HepG2 (cell line): Measurements from ENCODE around the gene DCAF16. TPM values are rescaled to one million over a fixed set of nuclear protein-coding genes. Genes with fewer than 3 reads are reported as not detected.

Experiments
- CHD4 ChIP-seq: fragments of 200-600 bp; sonication (generic); IDR thresholded peaks from 2 replicates; pipeline ENCODE4 v1.7.0; 2017; ENCODE audit warnings: mild to moderate bottlenecking, low read length, borderline replicate concordance
- FOXJ3 ChIP-seq: sonication (generic); formaldehyde crosslinking; IDR thresholded peaks from 2 replicates; pipeline ENCODE4 v1.4.0; 2020; ENCODE audit warnings: missing genetic modification reagents, mild to moderate bottlenecking, borderline replicate concordance
- GATA4 ChIP-seq: sonication (generic); IDR thresholded peaks from 2 replicates; pipeline ENCODE4 v1.6.1; 2016; ENCODE audit warnings: antibody characterized with exemption, low read depth, borderline replicate concordance
- KLF16 ChIP-seq, 2 experiments: sonication (generic) in 1 of 2; formaldehyde crosslinking in 1 of 2; IDR thresholded peaks; 2 replicates each; pipeline versions ENCODE4 v1.6.1 to v1.8.0; 2016 to 2023; ENCODE audit warnings: missing genetic modification reagents in 2 of 2, missing compliant biosample characterization in 1 of 2
- PAWR ChIP-seq: sonication (generic); formaldehyde crosslinking; IDR thresholded peaks from 2 replicates; pipeline ENCODE4 v1.4.0; 2020; ENCODE audit warnings: missing genetic modification reagents, mild to moderate bottlenecking, borderline replicate concordance
- RBAK ChIP-seq: sonication (generic); formaldehyde crosslinking; IDR thresholded peaks from 2 replicates; pipeline ENCODE4 v1.5.1; 2020; ENCODE audit warnings: mild to moderate bottlenecking, missing genetic modification reagents
- ZBTB7B ChIP-seq: sonication (generic); formaldehyde crosslinking; IDR thresholded peaks from 2 replicates; pipeline ENCODE4 v1.4.0; 2020; ENCODE audit warnings: missing genetic modification reagents
- polyA plus RNA-seq, 8 experiments: library from polyadenylated mRNA; depleted of rRNA in 3 of 8; stranded (reverse) in 7 of 8; unstranded in 1 of 8; fragments of >200 nt; fragmentation: Illumina TruSeq in 4 of 8; extraction: Trizol in 4 of 8; gene quantifications; 2 replicates each; pipeline versions ENCODE4 v1.2.1 to v1.2.3, GENCODE V29; 2011 to 2016; ENCODE audit warnings: low read depth in 4 of 8, missing spikeins in 1 of 8, mixed read lengths in 1 of 8; ENCODE audit not compliant: insufficient read depth in 1 of 8
- total RNA-seq, 5 experiments: library from RNA; depleted of rRNA; stranded (reverse); fragments of >200 nt; fragmentation: Illumina TruSeq; extraction: Trizol; gene quantifications; 2 replicates each; pipeline ENCODE4 v1.2.3, GENCODE V29; 2016; ENCODE audit warnings: low read depth in 1 of 5
- TF ChIP-seq, protein P1 (sequence below): IDR thresholded peaks from 2 replicates; pipeline ENCODE4 v1.6.1; 2016; ENCODE audit warnings: low read depth
- TF ChIP-seq, protein P2 (sequence below): sonication (generic); formaldehyde crosslinking; IDR thresholded peaks from 2 replicates; pipeline ENCODE4 v1.5.1; 2020; ENCODE audit warnings: missing genetic modification reagents, mild to moderate bottlenecking, borderline replicate concordance
- TF ChIP-seq, protein P3 (sequence below): IDR thresholded peaks from 2 replicates; pipeline ENCODE4 v1.6.1; 2016; ENCODE audit warnings: low read depth, missing genetic modification reagents, missing compliant biosample characterization
- TF ChIP-seq, protein P4 (sequence below): sonication (generic); formaldehyde crosslinking; IDR thresholded peaks from 2 replicates; pipeline ENCODE4 v1.4.0; 2020; ENCODE audit warnings: mild to moderate bottlenecking, low read depth, missing genetic modification reagents

Gene DCAF16
- total and polyA plus RNA-seq, 2 of the 13 experiments (the other 11 are each of a cell fraction or from before 2014, with no cell fraction given), result 37.5 to 41.9 TPM

DNA sequence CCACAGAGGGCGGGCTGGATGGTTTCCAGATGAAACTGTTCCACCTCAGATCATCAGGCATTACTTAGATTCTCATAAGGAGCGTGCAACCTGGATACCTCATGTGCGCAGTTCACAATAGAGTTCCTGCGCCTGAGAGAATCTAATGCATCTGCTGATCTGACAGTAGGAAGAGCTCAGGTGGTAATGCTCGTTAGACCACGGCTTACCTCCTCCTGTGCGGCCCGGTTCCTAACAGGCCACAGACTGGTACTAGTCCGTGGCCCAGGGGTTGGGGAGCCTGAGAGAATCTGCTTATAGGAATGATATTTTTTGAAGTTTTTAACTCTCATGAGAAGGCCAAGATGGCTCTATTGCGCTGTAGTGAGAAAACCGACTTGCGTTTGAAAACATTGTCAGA lies 5.6 kb upstream of the DCAF16 start (continued):
- TF ChIP-seq, protein P1, sequence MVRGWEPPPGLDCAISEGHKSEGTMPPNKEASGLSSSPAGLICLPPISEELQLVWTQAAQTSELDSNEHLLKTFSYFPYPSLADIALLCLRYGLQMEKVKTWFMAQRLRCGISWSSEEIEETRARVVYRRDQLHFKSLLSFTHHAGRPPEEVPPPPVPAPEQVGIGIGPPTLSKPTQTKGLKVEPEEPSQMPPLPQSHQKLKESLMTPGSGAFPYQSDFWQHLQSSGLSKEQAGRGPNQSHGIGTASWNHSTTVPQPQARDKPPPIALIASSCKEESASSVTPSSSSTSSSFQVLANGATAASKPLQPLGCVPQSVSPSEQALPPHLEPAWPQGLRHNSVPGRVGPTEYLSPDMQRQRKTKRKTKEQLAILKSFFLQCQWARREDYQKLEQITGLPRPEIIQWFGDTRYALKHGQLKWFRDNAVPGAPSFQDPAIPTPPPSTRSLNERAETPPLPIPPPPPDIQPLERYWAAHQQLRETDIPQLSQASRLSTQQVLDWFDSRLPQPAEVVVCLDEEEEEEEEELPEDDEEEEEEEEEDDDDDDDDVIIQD (CRISPR knock-in tag), result no peak
- no peak for TF ChIP-seq CHD4
- TF ChIP-seq, protein P2, sequence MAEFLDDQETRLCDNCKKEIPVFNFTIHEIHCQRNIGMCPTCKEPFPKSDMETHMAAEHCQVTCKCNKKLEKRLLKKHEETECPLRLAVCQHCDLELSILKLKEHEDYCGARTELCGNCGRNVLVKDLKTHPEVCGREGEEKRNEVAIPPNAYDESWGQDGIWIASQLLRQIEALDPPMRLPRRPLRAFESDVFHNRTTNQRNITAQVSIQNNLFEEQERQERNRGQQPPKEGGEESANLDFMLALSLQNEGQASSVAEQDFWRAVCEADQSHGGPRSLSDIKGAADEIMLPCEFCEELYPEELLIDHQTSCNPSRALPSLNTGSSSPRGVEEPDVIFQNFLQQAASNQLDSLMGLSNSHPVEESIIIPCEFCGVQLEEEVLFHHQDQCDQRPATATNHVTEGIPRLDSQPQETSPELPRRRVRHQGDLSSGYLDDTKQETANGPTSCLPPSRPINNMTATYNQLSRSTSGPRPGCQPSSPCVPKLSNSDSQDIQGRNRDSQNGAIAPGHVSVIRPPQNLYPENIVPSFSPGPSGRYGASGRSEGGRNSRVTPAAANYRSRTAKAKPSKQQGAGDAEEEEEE, result no peak
- TF ChIP-seq PAWR (CRISPR knock-in tag), result no peak
- TF ChIP-seq FOXJ3, result no peak
- TF ChIP-seq ZBTB7B (CRISPR knock-in tag), result no peak
- TF ChIP-seq, protein P3, sequence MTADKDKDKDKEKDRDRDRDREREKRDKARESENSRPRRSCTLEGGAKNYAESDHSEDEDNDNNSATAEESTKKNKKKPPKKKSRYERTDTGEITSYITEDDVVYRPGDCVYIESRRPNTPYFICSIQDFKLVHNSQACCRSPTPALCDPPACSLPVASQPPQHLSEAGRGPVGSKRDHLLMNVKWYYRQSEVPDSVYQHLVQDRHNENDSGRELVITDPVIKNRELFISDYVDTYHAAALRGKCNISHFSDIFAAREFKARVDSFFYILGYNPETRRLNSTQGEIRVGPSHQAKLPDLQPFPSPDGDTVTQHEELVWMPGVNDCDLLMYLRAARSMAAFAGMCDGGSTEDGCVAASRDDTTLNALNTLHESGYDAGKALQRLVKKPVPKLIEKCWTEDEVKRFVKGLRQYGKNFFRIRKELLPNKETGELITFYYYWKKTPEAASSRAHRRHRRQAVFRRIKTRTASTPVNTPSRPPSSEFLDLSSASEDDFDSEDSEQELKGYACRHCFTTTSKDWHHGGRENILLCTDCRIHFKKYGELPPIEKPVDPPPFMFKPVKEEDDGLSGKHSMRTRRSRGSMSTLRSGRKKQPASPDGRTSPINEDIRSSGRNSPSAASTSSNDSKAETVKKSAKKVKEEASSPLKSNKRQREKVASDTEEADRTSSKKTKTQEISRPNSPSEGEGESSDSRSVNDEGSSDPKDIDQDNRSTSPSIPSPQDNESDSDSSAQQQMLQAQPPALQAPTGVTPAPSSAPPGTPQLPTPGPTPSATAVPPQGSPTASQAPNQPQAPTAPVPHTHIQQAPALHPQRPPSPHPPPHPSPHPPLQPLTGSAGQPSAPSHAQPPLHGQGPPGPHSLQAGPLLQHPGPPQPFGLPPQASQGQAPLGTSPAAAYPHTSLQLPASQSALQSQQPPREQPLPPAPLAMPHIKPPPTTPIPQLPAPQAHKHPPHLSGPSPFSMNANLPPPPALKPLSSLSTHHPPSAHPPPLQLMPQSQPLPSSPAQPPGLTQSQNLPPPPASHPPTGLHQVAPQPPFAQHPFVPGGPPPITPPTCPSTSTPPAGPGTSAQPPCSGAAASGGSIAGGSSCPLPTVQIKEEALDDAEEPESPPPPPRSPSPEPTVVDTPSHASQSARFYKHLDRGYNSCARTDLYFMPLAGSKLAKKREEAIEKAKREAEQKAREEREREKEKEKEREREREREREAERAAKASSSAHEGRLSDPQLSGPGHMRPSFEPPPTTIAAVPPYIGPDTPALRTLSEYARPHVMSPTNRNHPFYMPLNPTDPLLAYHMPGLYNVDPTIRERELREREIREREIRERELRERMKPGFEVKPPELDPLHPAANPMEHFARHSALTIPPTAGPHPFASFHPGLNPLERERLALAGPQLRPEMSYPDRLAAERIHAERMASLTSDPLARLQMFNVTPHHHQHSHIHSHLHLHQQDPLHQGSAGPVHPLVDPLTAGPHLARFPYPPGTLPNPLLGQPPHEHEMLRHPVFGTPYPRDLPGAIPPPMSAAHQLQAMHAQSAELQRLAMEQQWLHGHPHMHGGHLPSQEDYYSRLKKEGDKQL (CRISPR knock-in tag), result no peak
- TF ChIP-seq GATA4, result no peak
- no peak for TF ChIP-seq RBAK (CRISPR knock-in tag)
- TF ChIP-seq, protein P4, sequence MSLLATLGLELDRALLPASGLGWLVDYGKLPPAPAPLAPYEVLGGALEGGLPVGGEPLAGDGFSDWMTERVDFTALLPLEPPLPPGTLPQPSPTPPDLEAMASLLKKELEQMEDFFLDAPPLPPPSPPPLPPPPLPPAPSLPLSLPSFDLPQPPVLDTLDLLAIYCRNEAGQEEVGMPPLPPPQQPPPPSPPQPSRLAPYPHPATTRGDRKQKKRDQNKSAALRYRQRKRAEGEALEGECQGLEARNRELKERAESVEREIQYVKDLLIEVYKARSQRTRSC (CRISPR knock-in tag), result no peak
- TF ChIP-seq KLF16 (CRISPR knock-in tag; IDR thresholded peaks at IDR 0.05), result no peak
